Omental fat pad (tissue), 4 donors: ENCODE data around the gene ERC2. TPM values are rescaled to one million over a fixed set of nuclear protein-coding genes. Genes with fewer than 3 reads are reported as not detected.

Experiments
- ATAC-seq: fragments of 150-250 bp; one replicate; pipeline ENCODE4 v1.9.1; 2016; ENCODE audit warnings: mild to moderate bottlenecking, moderate library complexity; ENCODE audit not compliant: low FRiP score
- DNase-seq: peaks from one replicate; pipeline ENCODE4 v3.0.0-alpha.2; 2019; ENCODE audit warnings: low spot score
- total RNA-seq, 4 donors: library from RNA; depleted of rRNA; stranded (reverse); fragments of >200 nt; gene quantifications; one replicate each; pipeline ENCODE4 v1.1.0, GENCODE V29; 2016
- TF ChIP-seq, protein P1 (sequence below), 3 donors: fragments of 450-650 bp; IDR thresholded peaks; one replicate each; pipeline ENCODE4 v1.5.1; 2016 to 2017; ENCODE audit warnings: antibody characterized with exemption in 3 of 3, mild to moderate bottlenecking in 3 of 3, moderate library complexity in 2 of 3

ERC2 gene
- total RNA-seq, 4 donors from 2014 or later, result 0.75 to 4.2 (median 2.3) TPM; not detected in 1

DNA sequence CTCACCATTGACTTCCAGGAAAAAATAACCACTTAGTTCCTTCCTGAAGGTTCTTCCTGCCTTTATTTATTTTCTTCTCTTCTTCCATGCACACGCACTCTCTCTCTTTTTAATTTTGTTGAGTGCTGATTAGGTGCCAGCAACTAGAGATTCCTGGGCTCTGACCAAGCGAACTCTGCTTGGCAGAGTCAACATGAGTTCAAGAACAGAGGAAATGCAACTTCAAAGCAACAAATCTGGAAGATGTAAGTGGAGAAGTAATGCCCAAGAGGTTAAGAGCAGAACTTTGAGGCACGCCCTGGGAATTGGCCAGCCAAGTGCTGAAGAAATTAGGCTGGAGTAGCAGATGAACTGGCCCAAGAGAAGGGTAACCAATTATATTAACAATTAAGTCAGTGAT lies 8.5 kb downstream of the ERC2 start:
- ATAC-seq, result no peak
- DNase-seq, result no peak

DNA sequence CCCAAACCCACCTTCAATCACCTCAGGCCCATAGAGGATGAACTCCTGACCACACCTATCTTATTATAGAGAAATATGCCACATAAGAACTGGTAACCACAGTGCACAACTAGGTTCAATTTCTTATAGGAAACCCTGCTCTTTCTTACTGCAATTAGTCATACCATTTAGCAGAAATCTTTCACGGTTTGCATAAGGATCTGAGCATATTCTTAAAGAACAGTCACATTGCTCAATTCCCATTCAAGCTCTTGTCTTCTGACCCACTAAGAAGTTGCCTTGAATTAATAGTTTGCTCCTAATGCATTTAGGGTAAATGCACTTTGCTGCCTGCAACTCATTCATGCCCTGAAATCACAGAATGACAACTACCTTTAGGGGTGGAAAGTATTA lies 9.2 kb downstream of the ERC2 start:
- TF ChIP-seq, protein P1, sequence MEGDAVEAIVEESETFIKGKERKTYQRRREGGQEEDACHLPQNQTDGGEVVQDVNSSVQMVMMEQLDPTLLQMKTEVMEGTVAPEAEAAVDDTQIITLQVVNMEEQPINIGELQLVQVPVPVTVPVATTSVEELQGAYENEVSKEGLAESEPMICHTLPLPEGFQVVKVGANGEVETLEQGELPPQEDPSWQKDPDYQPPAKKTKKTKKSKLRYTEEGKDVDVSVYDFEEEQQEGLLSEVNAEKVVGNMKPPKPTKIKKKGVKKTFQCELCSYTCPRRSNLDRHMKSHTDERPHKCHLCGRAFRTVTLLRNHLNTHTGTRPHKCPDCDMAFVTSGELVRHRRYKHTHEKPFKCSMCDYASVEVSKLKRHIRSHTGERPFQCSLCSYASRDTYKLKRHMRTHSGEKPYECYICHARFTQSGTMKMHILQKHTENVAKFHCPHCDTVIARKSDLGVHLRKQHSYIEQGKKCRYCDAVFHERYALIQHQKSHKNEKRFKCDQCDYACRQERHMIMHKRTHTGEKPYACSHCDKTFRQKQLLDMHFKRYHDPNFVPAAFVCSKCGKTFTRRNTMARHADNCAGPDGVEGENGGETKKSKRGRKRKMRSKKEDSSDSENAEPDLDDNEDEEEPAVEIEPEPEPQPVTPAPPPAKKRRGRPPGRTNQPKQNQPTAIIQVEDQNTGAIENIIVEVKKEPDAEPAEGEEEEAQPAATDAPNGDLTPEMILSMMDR (IDR thresholded peaks at IDR 0.05), result no peak
- ATAC-seq, result no peak
- DNase-seq, result no peak

More for the DNA sequence above, 8.5 kb downstream of the ERC2 start:
- TF ChIP-seq, protein P1 (IDR thresholded peaks at IDR 0.05), result no peak

DNA sequence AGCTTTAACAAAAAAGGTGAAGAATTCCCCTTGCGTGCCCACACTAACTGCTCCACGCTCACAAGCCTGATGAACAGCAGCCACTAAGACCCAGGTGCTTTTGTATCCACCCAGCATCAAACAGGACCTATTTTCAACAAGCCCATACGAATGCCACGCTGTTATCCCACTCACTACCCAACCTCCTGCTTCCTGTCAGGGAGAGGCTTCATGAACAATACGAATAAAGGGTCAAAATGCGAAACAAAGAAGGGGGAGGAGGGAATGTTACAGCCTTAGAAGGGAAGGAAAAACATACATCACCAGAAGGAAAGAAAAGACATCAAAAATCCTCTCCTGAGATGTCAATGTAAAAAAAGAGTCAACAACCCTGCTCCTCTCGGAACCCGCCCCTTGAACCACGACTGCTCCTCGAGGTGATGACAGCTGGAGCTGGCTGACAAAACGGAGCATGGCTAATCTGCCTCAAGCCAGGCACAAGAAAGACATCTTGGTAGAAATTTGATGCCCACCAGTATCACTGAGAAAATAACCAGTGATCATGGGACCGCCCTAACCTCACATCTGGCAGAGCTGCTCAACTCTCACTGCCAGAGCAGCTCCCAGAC lies 9.7 kb downstream of the ERC2 start:
- no peak for DNase-seq
- ATAC-seq, result no peak
- TF ChIP-seq, protein P1 (IDR thresholded peaks at IDR 0.05), result no peak

DNA sequence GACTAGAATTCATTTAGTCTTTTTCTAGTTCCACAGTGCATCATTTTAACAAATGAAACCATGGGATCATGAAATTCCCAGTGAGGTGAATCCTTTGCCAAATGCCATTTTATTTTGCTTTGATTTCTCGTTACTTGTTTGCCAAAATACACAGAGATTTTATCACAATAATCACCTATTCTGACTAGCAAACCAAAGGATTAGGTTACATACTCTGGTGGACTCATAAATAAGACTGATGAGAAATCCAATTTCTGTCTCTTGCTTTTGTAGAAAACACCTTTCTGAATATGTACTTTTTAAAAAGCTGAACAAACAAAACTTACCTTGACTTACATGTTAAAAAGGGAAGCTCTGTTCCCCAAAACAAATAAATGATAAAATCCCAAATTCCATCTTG lies 12.2 kb downstream of the ERC2 start:
- ATAC-seq (no peak), DNase-seq (no peak)
- TF ChIP-seq, protein P1 (IDR thresholded peaks at IDR 0.05), result no peak

DNA sequence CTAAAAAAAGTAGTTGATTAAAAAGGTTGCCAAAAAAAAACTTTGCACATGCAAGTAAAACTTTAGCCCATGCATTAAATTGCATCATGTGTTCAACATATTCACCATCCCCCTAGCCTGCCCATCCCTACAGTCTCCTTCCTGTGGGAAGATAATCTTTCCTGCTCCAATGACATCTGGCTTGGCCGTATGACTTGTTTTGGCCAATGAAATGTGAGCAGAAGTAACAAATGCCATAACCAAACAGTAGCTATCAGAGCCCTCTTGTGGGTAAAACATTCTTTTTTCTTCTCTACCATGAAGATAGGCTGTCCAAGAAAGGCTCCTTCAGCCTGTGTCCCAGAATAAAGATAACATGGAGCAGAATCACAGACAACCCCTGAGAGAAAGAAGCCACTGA lies 15.3 kb downstream of the ERC2 start:
- ATAC-seq, result no peak
- TF ChIP-seq, protein P1 (IDR thresholded peaks at IDR 0.05), result no peak
- DNase-seq, result no peak

DNA sequence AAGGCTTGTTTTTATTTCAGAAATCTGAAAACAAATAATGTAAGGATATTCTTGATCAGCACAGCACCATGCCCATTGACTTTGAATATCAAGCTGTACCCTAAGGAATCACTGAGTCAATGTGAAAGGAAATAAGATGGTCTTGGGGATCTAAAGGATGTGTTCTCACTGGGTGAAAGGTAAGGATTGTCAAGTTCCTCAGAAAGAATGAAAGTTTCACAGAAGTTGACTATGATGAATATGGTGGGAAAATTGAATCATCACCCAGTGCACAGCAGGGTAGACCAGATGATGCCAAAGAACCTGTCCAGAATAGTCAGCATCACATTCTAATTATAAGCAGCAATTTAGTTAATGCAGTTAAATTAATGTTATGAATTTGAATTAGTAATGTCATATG lies 16.2 kb downstream of the ERC2 start:
- no peak for ATAC-seq
- DNase-seq, result no peak
- TF ChIP-seq, protein P1 (IDR thresholded peaks at IDR 0.05), result no peak

DNA sequence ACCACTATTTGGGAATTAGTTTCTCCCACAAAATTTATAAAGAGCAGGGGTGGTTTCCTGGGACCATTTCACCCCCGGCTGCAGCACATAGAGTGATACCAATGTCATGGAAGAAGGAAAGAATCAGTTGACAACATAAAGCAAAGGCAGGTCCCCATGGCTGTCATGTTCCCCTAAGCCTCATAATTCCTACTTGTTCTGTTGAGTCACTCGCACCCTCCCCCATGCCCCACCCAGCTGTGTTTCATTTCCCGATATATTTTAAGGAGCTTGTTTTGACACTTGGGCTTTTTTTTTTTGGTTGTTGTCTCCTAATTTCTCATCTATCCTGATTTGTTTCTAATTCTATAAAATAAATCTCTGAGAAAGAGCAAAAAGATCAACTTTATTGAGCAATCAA lies 24.9 kb downstream of the ERC2 start:
- no peak for DNase-seq
- TF ChIP-seq, protein P1 (IDR thresholded peaks at IDR 0.05), result no peak
- no peak for ATAC-seq
